SK-N-MC (cell line): ENCODE results near the gene SCGB3A1.

Experiments
- EZH2 ChIP-seq: fragments of 200-600 bp; sonication (generic); IDR thresholded peaks from one replicate; pipeline ENCODE4 v1.6.1; 2017; ENCODE audit warnings: antibody characterized with exemption
- POLR2AphosphoS5 ChIP-seq: IDR thresholded peaks from 2 replicates; pipeline ENCODE4 v1.6.1; 2012; ENCODE audit warnings: mild to moderate bottlenecking, low read depth, low read length, borderline replicate concordance

DNA sequence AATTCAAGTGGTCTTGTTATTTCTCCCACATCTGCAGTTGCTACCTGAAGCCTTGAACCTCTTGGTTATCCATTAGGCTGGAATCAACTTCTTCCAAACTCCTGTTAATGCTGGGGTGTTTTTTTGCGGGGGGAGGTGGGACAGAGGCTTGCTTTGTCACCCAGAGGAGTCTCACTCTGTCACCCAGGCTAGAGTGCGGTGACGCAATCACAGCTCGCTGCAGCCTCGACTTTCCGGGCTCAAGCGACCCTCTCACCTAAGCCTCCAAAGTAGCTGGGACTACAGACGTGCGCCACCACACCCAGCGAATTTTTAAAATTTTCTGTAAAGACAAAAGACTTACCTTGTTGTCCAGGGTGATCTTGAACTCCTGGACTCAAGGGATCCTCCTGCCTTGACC is 4.4 kb downstream of the SCGB3A1 start:
- no peak for TF ChIP-seq POLR2AphosphoS5
- no peak for TF ChIP-seq EZH2
